Fibroblast of villous mesenchyme (primary cell): ENCODE data around the gene MAP2K3. TPM values are rescaled to one million over a fixed set of nuclear protein-coding genes. Genes with fewer than 3 reads are reported as not detected.

Experiments used
- DNase-seq: peaks from one replicate; pipeline ENCODE4 v3.0.0-alpha.2; 2010; ENCODE audit warnings: low read depth
- H3K4me3 ChIP-seq: 2 replicates; pipeline ENCODE4 v1.5.1; 2011; ENCODE audit warnings: low read depth, mild to moderate bottlenecking, low read length
- CTCF ChIP-seq: IDR thresholded peaks from 2 replicates; pipeline ENCODE4 v1.5.1; 2012; ENCODE audit warnings: low read depth, mild to moderate bottlenecking, low read length; ENCODE audit not compliant: insufficient read depth
- total RNA-seq: library from RNA; depleted of rRNA; stranded (reverse); fragments of >200 nt; gene quantifications from 2 replicates; pipeline ENCODE4 v1.2.3, GENCODE V29; 2012

Gene MAP2K3
- total RNA-seq, 1 donor, result 30.7 TPM

GRCh38 chr17:21352981-21353265 lies 68.4 kb downstream of the MAP2K3 start:
- DNase-seq, result no peak
- H3K4me3 ChIP-seq, result no peak overlapping the region
- no peak for TF ChIP-seq CTCF

GRCh38 chr17:21353326-21354010 lies 69.0 kb downstream of the MAP2K3 start:
- DNase-seq, result peak; percentile 36
- H3K4me3 ChIP-seq, result no peak overlapping the region
- TF ChIP-seq CTCF, result no peak

DNA sequence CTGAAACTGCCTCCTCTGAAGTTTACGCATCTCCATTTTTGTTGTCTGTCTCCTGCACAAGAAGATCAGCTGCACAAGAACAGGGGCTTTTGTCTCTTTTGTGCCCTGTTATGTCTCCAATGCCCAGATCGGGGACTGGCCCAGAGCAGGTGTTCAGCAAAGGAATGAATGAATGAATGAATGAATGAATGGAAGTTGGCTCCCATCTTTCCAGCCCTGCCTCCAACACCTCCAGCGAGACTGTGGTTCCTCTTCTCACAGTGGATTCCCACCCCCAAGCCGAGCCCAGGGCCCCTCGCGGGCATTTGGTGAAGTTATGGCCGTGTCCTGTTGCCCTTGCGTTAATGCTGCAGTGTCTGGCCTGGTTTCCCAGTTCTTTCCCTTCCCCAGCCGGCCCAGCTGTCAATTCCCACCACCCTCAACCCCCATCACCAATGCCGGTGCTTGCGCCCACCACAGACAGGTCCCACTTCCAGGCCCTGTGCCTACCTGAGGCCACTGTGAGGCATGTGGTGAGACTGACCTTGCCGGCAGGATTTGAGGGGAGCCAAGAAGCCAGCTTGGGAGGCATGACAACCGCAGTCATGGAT lies 70.4 kb downstream of the MAP2K3 start:
- no peak for DNase-seq
- no peak overlapping the region for H3K4me3 ChIP-seq
- no peak for TF ChIP-seq CTCF

DNA sequence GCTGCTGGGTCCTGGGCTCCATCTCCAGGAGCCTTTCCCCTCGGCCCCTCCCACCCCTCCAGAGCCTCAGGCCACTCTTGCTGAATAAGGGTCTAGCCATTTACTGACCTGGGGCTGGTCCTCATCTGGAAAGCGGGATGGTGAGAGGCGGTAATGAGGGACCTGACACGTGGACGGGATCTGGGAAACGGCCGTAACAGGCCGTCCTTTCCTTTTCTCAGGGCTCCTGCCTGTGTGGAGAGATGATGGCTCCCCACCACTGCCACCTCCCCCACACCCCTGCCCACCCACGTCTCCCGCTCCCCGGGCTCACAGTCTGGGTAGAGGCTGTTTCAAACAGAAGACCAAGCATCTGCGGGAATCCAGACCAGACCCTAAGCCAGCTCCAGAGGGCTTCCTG lies 71.1 kb downstream of the MAP2K3 start:
- no peak overlapping the region for H3K4me3 ChIP-seq
- TF ChIP-seq CTCF, result no peak
- no peak for DNase-seq

GRCh38 chr17:21356537-21357127 lies 72.1 kb downstream of the MAP2K3 start:
- no peak for TF ChIP-seq CTCF
- H3K4me3 ChIP-seq, result no peak overlapping the region
- no peak for DNase-seq

DNA sequence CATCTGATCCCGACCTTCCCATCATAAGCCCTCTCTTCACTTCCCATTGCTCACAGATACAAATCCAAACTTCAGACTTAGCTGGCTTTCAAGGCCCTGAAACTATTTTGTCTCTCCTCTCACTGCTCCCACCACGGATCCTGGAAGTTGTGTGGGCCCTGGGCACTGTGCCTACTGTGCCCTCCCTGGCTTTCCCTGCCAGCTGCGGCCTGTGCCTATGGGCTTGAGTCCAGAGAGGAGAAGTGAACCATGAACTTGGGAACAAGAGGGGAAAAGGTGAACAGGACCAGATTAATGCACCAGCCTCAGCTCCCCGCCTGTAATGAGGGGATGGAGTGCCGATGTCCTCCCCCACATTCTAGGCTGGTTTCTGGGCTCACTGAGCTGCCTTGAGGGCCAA lies 72.8 kb downstream of the MAP2K3 start:
- no peak for TF ChIP-seq CTCF
- no peak overlapping the region for H3K4me3 ChIP-seq
- DNase-seq, result no peak
